GM19397 (cell line): ENCODE measurements around the gene PLPP3.

Experiments used
- ATAC-seq: cut with Tn5 transposase; IDR thresholded peaks from one replicate; pipeline ENCODE4 v1.9.1; 2021; ENCODE audit warnings: mild to moderate bottlenecking, moderate library complexity; ENCODE audit not compliant: unreplicated experiment

Gene PLPP3

DNA sequence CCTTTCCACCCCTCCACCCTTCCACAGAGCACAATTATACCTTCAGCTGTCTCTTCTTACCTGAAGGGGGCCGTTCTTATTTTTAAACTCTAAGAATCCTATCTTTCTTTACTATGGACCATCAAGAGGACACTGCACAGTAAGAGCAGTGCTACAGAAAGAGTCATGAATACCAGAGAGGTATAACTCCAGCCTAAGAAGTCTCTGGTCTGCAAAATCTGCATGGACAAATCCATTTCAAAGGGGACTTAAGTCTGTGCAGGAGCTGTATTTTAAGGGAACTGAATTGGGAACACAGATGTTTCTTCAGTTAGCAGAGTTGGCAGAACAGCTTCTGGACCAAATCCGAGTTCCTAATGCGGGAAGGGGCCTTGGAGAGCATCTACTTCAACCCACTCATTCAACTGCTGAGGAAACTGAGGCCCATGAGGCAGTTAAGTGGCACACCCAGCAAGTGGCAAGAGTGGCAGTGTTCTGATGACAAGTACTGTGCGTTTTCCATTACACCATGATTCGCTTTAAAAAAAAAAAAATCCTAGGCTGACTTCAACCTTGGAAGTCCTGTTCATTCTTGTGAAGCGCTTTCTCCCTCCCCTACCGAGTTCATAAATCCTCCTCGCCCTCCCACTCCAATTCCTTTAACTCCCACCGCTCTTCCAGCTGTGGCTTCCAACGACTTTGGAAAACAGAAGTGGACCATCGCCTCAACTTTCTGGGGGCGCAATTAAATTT, 1.8 kb downstream of the PLPP3 start:
- ATAC-seq, result no peak

DNA sequence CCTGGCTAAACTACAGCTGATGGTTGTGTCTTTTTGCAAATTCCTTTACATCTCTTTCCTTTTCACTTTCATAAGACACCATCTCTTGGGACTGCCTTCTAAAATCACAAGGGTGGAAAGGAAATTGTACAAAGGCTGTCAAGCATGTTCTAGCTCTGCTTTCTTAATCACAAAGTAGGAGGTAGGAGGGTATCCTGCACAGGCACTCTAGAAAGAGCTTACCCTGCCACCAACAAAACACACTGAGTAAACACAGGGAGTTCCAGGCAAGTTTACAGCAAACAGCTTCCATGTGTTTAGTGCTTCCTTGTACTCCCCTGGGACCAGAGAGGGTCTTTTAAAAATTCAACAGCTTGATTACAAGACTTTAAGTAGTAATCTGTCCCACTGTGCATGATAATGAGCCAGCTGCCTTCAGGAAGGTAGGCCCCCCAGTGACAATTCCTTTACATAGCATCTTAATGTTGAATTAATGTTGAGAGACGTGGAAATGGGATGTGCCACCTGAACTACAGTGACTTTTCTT, 2.4 kb downstream of the PLPP3 start:
- ATAC-seq, result no peak

DNA sequence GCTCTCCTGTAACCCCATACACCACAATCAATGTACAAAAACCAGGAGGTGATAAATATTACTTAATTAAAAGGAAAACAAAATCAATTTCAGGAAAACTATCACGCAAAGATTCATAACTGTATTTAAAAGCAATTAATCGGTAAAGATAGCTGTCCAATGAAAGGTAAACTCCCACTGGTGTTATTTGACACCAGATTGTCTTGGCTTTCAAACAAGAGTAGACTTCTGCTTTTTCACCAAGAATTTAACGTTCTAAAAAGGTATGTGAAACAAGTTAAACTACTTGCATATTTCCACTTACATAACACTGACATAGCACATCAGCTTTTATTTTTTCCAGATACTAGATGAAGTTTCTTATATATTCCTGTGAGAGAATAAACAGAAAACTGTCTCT, 3.5 kb downstream of the PLPP3 start:
- ATAC-seq, result no peak

DNA sequence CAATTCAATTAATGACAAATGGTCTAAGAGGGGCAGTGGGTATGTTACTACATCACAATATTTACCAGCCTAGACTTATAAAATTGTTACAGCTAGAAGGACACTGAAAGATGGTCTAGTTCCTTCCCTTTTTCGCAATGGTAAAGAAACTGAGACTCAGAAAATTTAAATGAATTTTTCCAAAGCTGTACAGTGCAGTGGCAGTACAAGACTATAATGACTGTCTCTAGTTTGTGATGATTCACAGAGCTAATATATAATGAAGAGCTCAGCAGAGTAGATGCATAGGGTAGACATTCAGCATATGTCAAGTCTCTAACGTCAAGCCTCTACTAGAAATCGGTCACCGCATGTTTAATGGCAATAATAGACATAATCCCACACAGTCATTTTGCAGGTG, 4.6 kb downstream of the PLPP3 start:
- no peak for ATAC-seq

DNA sequence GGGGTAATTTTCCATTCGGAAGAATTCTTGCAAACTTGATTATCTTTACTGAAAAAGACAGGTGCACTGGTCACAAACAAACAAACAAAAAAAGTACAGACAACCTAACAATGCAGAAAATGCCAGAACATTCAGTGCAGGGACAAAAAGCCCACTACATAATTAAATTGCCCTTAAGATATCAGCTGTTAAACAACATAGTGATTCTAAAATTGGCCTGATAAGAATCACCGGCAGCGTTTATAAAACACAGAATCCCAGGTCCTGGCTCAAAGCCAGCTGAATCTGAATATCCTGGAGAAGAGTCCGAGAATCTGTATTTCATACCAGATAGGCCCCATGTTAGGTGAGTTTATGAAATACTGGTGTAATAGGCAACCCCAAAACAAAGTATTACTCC, 6.1 kb downstream of the PLPP3 start:
- no peak for ATAC-seq

DNA sequence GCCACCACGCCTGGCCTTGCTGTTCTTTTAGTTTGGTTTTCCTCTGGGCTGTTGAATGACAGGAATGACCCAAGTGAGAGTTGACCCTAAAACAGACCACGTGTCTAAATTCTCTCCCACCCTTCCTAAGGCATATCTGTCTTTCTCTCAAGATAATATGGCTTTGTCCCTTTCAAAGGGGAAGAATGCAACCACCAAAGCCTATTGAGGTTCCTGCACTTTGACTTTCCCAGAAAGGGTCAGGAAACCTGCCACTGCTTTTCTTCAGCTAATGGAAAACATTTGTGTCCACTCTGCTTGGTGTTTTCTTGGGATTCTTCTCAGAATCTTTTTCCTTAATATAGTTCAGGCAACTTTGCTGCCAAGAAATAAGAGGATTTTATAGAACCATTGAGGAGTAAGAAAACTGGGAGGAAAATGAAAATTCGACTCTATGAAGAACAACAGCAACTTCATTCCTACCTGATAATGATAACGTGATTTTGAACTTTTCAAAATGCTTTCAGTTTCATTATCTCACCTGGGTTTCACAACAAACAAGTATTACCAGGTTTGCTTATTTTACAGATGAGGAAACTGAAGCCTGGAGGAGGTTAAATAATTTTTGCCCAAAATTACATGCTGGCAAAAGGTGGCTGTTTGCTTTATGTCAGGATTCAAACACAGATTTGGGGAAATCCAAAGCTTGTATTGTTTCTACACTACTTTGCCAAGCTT, 6.9 kb downstream of the PLPP3 start:
- ATAC-seq, result no peak

DNA sequence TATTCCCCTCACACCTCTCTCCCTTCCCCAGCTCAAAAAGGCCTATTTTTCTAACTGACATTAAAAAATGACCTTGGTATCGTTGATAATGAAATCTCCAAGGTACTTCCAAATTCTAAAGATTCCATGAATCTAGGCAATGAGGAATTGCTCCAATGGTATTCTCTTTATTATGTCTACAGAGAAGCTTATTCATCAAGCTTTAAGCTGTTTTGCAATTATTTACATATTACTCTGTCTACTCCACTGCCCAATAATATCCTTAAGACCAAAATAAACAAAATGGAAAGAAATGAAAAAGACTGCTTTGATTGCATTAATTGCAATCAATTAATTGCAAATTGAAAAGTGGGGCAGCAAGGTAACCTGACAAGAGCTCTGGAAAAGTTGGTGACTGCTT, 7.9 kb downstream of the PLPP3 start:
- no peak for ATAC-seq

DNA sequence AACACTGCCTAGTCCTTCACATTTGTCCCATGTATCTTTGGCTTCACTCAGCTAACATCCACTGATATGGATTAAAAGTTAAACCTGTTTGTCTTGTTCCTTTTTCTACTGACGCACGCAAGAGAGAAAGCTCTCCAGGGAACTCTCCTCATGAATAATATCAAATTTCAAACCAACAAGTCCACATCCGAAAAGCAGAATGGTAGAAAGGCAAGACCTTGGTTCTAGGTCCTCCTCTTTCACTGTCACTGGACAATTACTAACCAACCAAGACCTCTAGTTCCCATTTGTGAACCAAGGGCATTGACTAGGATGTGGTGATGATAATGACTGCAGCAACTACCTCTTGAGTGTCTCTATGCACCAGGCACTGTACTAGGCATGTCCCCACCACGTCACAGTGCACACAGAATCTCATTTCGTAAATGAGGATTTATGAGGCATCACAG, 8.4 kb downstream of the PLPP3 start:
- ATAC-seq, result no peak

DNA sequence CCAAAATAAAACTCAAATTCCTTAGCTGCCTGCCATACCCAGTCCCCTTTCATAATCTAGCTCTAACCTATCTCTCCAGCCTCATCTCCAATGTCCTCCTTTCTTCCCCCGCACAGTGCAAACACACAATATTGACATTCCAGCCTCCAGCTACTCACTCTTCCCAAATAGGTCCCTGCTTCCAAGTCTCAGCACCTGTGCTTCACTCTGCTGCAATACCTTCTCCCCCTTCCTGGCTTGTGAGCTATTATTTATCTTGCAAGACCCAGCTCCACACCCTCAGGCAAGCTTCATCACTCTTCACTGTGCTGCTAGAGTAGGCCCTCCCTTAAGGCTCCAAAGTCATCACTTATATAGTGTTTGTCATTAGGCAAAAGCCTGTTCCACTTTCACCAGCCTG, 9.7 kb downstream of the PLPP3 start:
- ATAC-seq, result no peak

DNA sequence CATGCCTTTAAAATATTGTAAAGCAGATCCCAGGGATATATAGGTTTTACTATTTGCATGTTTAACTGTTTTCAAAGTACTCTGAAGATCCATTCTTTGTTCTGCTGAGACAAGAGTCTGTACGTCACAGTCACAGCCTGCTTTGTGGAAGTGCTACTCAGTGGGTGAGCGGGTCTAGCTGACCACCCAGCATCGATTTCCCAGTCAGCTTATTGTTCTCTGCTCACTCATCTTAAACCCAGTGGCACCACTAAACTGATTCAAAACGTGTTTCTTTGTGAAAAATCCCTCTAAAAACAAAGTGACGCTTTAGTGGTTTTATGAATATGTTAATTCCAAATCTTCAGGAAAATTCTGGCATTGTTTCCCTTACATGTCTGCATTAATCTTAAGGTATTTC, 12.4 kb downstream of the PLPP3 start:
- ATAC-seq, result no peak

DNA sequence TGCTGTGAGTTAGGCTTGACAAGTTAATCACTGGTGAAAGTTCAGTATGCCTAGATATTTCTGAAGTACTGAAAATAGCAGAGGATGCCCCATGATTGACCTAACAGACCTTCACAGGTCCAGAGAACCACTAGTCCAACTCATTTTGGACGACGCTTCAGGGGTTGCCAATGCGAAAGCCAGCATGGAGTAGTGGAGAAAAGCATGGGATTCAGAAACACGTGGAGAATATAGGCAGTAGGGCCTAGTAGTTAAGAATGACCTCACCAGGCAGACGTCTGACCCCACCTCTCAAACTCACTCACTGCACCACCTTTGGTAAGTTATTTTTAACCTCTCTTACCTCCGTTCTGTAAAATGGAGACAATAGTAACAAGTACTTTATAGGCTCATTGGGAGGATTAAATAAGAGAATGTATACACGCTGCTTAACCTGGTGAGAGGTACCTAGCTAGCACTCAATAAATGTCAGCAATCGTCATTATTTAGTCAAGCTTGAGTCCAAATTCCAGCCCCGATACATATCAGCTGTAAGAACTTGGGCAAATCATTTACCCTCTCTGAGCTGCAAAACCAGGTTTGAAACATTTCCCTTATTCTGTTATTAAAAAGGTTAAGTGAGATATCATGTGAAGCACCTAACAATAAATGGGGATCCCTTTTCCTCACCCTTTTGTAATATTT, 13.2 kb downstream of the PLPP3 start:
- no peak for ATAC-seq

DNA sequence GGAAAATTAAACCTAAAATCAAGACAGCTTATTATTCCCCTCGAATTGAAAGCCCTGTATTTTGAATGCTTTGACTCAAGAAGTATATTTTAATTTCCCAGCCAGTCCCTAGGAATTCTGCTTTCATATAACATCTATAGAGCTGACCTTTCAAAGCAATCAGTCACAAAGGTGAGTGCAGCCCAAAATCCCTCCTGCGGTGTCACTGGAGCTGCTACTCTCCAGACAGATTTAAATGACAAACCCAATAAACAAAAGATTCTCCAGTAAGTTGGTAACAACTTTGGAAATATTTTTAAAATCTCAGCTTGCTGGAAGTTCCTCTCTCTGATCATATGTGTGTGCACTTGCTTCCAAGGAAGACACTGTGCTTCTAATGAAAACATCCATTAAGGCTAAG, 14.7 kb downstream of the PLPP3 start:
- no peak for ATAC-seq

DNA sequence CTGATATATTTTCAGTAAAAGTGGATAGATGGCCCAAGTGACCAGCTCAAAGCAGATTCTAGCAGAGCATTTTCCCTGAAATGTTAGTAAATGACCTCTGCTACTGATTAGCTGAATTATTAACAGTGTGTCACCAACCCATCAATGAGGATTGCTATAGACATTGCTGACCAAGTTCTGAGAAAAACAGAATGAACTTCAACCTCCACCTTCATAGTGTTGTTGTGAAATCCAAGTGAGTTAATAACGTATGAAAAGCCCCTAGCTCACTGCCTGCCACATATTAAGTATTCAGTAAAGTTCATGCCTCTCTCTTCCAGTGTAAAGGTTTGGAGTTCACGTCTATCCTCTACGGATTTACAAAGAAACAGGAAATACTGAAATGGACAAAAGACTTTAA, 15.8 kb downstream of the PLPP3 start:
- ATAC-seq, result no peak

DNA sequence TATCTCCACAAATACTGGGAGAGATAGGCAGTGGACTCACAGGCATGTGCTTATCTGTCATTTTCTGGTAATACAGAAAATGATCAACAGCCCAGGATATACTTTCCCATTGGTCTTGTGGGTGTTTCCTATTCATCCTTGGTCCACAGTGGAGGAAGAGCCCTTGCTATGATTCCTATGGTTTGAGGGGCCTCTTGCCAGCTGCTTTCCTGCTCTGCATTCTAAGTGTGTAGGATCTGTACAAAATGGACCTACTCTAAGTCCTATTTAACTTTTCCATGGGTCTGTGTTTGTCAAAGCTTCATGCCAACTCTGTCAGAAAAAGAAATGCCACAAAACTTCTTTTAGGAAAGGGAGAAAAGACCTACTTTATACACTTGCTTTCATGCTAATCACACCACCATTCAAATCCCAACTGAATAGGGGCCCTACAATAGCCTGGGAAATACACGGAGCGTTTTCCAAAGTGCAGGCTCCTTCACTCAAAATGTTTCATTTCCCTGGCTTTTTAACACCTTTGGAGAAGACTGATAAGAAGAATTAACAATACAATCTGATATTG, 16.4 kb downstream of the PLPP3 start:
- no peak for ATAC-seq

DNA sequence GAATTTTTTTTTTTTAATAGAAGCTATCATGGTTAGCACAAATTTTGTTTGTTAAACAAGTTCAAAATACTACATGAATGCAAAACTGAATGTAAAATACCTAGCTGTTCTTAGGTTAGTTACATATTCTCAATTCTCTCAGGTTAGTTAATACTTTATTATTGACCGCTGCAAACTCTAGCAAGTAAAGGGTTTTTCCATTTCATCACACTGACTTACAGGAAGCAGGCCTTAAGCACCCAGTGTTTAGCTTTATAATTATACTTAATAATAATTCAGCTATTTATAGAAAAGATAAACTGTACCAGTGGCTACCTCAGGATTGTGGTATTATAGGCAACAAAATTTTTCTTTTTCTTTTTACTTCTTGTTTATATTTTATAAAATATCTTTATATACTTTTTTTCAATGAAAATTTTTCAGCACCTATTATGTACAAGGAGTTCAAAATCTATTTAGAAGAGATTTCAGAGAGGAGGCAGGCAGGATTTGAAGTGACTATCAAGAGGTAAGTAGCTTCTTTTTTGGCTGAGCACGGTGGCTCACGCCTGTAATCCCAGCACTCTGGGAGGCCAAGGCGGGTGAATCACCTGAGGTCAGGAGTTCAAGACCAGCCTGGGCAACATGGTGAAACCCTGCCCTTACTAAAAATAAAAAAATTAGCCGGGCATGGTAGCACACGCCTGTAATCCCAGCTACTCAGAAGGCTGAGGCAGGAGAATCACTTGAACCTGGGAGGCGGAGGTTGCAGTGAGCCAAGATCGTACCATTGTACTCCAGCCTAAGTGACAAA, 17.9 kb downstream of the PLPP3 start:
- ATAC-seq, result no peak

DNA sequence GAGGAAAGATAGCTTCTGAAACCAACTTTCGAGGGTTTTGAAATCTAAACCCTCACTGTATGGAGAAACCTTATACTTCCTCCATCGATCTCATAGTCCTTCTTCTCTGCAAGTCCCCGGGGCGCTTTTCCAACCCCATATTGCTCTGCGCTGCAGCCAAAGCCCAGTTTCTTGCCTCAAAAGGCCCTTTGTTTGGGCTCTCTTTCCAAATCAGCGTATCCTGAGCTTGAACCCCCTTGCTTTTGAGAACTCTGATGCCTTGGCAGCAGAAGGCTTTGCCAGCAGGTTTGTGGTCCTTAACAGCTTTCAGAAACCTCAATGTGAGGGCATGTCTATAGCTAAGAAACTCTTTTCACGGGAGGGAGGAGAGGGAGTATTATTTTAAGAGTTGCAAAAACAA, 21.6 kb downstream of the PLPP3 start:
- ATAC-seq, result no peak

DNA sequence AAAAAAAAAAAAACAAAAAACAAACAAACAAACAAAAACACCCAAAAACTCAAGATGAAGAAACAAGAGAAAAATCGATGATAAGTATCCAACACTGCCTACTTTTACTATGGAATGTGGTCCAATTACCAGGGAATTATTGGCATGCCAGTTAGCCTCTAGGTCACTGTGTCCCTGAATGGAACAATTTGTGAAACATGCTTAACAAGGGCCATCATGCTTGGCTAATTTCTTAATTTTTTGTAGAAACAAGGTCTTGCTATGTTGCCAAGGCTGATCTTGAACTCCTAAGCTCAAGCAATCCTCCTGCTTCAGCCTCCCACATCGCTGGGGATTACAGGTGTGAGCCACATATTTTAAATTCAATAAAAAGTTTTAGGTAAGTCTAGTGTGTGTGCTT, 23.9 kb downstream of the PLPP3 start:
- no peak for ATAC-seq

DNA sequence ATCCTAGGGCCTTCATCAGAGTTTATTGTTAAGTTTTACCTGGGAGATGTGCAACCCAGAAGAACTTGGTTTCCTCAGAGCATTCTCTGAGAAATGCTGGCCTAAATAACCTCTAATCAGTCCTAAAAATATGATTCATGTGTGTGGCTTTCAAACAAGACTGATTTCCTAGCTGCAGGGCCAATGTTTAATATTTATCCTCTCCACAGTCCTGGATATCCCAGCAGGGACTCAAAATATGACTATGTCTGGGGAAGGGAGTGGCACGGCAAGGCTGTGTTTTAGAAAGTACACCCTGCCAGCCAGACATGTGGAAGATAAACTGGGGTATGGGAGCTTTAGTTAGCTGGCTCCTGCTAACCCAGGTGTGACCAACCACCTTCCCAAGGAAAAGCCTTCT, 26.3 kb downstream of the PLPP3 start:
- ATAC-seq, result no peak

DNA sequence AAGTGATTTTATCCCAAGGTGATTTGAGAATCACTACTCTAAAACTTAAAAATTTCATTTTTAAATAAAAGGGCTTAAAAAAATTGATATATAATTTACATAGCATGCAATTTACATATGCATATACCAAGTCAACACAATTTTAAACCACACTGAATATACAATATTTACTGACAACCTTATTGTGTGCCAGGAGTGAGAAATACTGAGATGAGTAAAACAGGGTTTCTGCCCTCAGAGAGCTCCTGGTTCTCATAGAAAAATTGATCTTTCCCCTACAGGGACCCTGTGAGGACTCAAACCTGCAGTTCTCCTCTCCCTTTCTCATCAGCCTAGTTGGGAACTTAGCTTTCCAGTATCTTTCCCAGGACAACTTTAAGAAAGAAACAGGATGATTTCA, 27.0 kb downstream of the PLPP3 start:
- no peak for ATAC-seq

DNA sequence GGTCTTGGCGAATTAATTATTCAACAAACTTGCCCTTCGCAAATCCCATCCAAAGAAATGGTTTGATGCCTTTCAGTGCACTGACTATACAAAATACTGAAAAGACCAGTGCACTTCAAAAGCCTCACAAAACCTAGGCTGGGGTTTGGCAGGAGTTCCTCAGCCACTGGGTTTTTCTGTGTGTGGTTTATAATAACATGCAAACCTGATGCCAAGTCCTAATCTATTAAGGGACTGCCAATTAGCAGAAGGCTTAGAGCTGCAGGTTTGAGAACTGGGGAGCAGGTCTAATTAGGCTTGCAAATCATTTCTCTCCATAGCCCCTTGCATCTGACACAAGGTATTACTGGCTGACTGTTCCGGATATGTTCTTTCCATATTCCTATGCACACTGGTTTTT, 27.7 kb downstream of the PLPP3 start:
- no peak for ATAC-seq

DNA sequence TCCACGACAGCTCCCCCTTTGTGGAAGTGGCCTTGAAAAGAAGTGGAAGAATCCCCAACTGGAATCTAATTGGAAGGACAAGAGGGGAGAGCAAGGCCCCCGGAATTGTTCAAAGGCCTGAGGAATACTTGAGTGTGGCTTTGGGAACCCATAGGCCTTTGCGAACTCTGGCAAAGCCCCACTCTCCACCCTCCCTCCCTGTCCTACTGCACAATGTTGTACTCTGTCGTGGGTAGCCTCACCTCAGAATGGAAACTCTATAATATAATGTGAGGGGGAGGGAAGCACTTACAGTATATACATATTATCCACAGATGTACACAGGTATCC, 28.5 kb downstream of the PLPP3 start:
- no peak for ATAC-seq
